GM18505 (cell line): ENCODE measurements around the gene TUBA4B.
"Not testable (repeated sequence)": the region's sequence is repeated elsewhere in the genome, so short reads cannot be mapped to it uniquely, and the experiment has no call there.

Experiments used
- ATAC-seq: cut with Tn5 transposase; IDR thresholded peaks from one replicate; pipeline ENCODE4 v1.9.1; 2021; ENCODE audit not compliant: unreplicated experiment
- POLR2A ChIP-seq: IDR thresholded peaks from 4 replicates; pipeline ENCODE4 v1.6.1; 2011; ENCODE audit warnings: borderline replicate concordance; ENCODE audit not compliant: insufficient read depth, insufficient read length; ENCODE audit errors: extremely low read depth

TUBA4B gene

GRCh38 chr2:219304223-219304622, 51.2 kb downstream of the TUBA4B start:
- TF ChIP-seq POLR2A = no peak
- ATAC-seq = no peak

GRCh38 chr2:219306047-219306446, 53.0 kb downstream of the TUBA4B start:
- ATAC-seq = no peak
- no peak for TF ChIP-seq POLR2A

- ATAC-seq = no peak
- TF ChIP-seq POLR2A = no peak
Observed at GRCh38 chr2:219308142-219309101, 55.4 kb downstream of the TUBA4B start.

GRCh38 chr2:219309278-219309677, 56.2 kb downstream of the TUBA4B start, which contains the start of gene PTPRN:
Gene PTPRN (minus strand): TSS chr2:219309401. CDS start chr2:219309332, 69 bp downstream.
- TF ChIP-seq POLR2A = no peak
- ATAC-seq = no peak

GRCh38 chr2:219312683-219313263, 59.7 kb downstream of the TUBA4B start:
- ATAC-seq = not testable (repeated sequence)

GRCh38 chr2:219314804-219315468, 61.9 kb downstream of the TUBA4B start:
- TF ChIP-seq POLR2A = no peak
- no peak for ATAC-seq
